K562 (cell line): ENCODE results near the gene KMT5B. TPM values are rescaled to one million over a fixed set of nuclear protein-coding genes. Genes with fewer than 3 reads are reported as not detected.

Source experiments
- CAMTA2 ChIP-seq: fragments of 250-450 bp; sonication (Bioruptor Pico); conservative IDR thresholded peaks from 2 replicates; pipeline ENCODE4 v1.5.1; 2022
- CCNT2 ChIP-seq: IDR thresholded peaks from 2 replicates; pipeline ENCODE4 v1.6.1; 2011; ENCODE audit warnings: borderline replicate concordance, low read depth, mild to moderate bottlenecking, moderate library complexity, mixed read lengths, low read length; ENCODE audit not compliant: insufficient read length; ENCODE audit errors: extremely low read depth
- HDAC1 ChIP-seq, 2 experiments: fragments of 450-650 bp; IDR thresholded peaks; 2 replicates each; pipeline ENCODE4 v1.6.1; 2016 to 2017; ENCODE audit warnings: inconsistent platforms in 1 of 2, mild to moderate bottlenecking in 1 of 2, moderate library complexity in 1 of 2
- MTA3 ChIP-seq: fragments of 450-650 bp; formaldehyde crosslinking; IDR thresholded peaks from 2 replicates; pipeline ENCODE4 v1.6.1; 2017; ENCODE audit warnings: mild to moderate bottlenecking, borderline replicate concordance
- POLR2AphosphoS5 ChIP-seq: IDR thresholded peaks from 2 replicates; pipeline ENCODE4 v1.6.1; 2011; ENCODE audit warnings: mild to moderate bottlenecking, low read depth, low read length, moderate library complexity; ENCODE audit not compliant: control insufficient read depth, insufficient read depth
- SMAD3 ChIP-seq: fragments of 450-650 bp; formaldehyde crosslinking; conservative IDR thresholded peaks from 2 replicates; pipeline ENCODE4 v1.4.0; 2020; ENCODE audit warnings: mild to moderate bottlenecking
- SMAD4 ChIP-seq: fragments of 250-450 bp; sonication (Bioruptor Pico); conservative IDR thresholded peaks from 2 replicates; pipeline ENCODE4 v1.8.0; 2021; ENCODE audit warnings: inconsistent platforms, mild to moderate bottlenecking, moderate library complexity
- ZBTB17 ChIP-seq: fragments of 450-650 bp; formaldehyde crosslinking; IDR thresholded peaks from 2 replicates; pipeline ENCODE4 v1.4.0; 2020; ENCODE audit warnings: mild to moderate bottlenecking
- ZNF143 ChIP-seq: sonication (generic); formaldehyde crosslinking; IDR thresholded peaks from 2 replicates; pipeline ENCODE4 v1.9.0; 2022; ENCODE audit warnings: mild to moderate bottlenecking, missing genetic modification reagents
- polyA plus RNA-seq, 8 experiments: library from polyadenylated mRNA; depleted of rRNA in 4 of 8; stranded (reverse) in 5 of 8; unstranded in 3 of 8; fragments of >200 nt; fragmentation: Nextera tagmentation in 2 of 8; fragmentation: Illumina TruSeq in 1 of 8; extraction: Ambion mirVana in 2 of 8; extraction: Trizol in 1 of 8; gene quantifications; 2 replicates each; pipeline versions ENCODE4 v1.2.1 to v1.2.3, GENCODE V29; 2011 to 2014; ENCODE audit warnings: inconsistent platforms in 1 of 8, missing spikeins in 1 of 8
- total RNA-seq, 7 experiments: library from RNA; depleted of rRNA in 6 of 7; stranded (reverse); fragments of >200 nt in 6 of 7; fragmentation: Illumina TruSeq in 2 of 7; extraction: Trizol in 2 of 7; gene quantifications; 2 replicates each; pipeline versions ENCODE4 v1.2.1 to v1.2.3, GENCODE V29; 2011 to 2021; ENCODE audit warnings: low replicate concordance in 1 of 7
- TF ChIP-seq, protein P1 (sequence below): fragments of 450-650 bp; formaldehyde crosslinking; IDR thresholded peaks from 2 replicates; pipeline ENCODE4 v1.4.0; 2020; ENCODE audit warnings: mild to moderate bottlenecking
- TF ChIP-seq, protein P2 (sequence below), 2 experiments: fragments of 450-650 bp in 1 of 2; sonication (generic) in 1 of 2; formaldehyde crosslinking in 1 of 2; IDR thresholded peaks; 2 replicates each; pipeline versions ENCODE4 v1.7.1 to v1.9.0; 2016 to 2022; ENCODE audit warnings: inconsistent platforms in 1 of 2, mild to moderate bottlenecking in 1 of 2, missing genetic modification reagents in 1 of 2
- TF ChIP-seq, protein P3 (sequence below), 3 experiments: fragments of 200-800 bp in 1 of 3; sonication (Bioruptor generic) in 1 of 3; sonication (generic) in 1 of 3; formaldehyde crosslinking in 1 of 3; IDR thresholded peaks; 2 replicates each; pipeline versions ENCODE4 v1.6.1 to v1.8.0; 2016 to 2022; ENCODE audit warnings: mild to moderate bottlenecking in 2 of 3, missing compliant biosample characterization in 2 of 3, missing genetic modification characterization in 2 of 3, missing genetic modification reagents in 1 of 3
- TF ChIP-seq, protein P4 (sequence below): fragments of 250-450 bp; sonication (Bioruptor Pico); IDR thresholded peaks from 2 replicates; pipeline ENCODE4 v1.8.0; 2022; ENCODE audit warnings: inconsistent platforms

The KMT5B gene
- total and polyA plus RNA-seq, 9 of the 15 experiments (the other 6 are each of a cell fraction or from before 2014, with no cell fraction given): 7.3 to 27.3 (median 20.9) TPM

DNA sequence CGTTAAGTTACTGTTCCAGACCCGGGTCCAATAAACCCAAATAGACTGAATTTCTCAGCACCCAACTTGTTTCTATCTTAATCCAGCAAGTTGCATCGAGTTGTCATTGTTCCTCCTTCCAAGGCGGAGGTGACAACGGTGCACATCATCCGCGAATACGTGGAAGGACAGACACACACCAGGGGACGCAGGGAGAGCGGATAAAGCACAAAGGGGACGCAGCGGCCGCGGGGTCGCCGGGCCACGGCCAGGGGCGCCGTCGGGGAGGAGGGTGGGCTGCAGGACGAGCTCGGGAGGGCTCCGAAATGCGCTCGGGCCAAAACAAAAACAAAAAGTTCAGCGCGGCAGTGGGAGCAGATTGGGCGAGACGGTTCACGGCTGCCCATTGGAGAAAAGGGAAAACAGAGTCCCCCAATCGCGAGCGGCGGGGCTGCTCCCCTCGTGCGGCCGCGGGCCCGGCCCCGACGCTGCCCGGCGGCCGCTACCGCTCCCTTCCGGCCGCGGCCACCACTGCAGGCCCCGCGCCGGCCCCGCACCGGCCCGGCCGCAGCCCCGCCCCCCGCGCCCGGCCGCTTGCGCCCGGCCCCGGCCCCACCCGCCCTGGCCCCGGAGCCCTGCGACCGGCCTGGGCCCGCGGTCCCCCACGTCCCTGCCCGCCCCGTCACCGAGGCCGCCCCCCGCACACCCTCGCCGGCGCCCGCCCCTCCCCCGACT, 518 bp downstream of the KMT5B start (continued):
- TF ChIP-seq CAMTA2 (no peak), ZBTB17 (CRISPR knock-in tag) (no peak), MTA3 (no peak), HDAC1 (IDR thresholded peaks at IDR 0.05) (peak in 1 of 2 experiments; percentile 72; a peak in 2 of 4 replicates), CCNT2 (peak; percentile 68), ZNF143 (CRISPR knock-in tag) (no peak), POLR2AphosphoS5 (no peak), SMAD4 (CRISPR knock-in tag) (peak; percentile 16; the same call in 1 of the 2 replicates), SMAD3 (no peak)
- TF ChIP-seq, protein P1, sequence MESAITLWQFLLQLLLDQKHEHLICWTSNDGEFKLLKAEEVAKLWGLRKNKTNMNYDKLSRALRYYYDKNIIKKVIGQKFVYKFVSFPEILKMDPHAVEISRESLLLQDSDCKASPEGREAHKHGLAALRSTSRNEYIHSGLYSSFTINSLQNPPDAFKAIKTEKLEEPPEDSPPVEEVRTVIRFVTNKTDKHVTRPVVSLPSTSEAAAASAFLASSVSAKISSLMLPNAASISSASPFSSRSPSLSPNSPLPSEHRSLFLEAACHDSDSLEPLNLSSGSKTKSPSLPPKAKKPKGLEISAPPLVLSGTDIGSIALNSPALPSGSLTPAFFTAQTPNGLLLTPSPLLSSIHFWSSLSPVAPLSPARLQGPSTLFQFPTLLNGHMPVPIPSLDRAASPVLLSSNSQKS: no peak
- TF ChIP-seq, protein P2, sequence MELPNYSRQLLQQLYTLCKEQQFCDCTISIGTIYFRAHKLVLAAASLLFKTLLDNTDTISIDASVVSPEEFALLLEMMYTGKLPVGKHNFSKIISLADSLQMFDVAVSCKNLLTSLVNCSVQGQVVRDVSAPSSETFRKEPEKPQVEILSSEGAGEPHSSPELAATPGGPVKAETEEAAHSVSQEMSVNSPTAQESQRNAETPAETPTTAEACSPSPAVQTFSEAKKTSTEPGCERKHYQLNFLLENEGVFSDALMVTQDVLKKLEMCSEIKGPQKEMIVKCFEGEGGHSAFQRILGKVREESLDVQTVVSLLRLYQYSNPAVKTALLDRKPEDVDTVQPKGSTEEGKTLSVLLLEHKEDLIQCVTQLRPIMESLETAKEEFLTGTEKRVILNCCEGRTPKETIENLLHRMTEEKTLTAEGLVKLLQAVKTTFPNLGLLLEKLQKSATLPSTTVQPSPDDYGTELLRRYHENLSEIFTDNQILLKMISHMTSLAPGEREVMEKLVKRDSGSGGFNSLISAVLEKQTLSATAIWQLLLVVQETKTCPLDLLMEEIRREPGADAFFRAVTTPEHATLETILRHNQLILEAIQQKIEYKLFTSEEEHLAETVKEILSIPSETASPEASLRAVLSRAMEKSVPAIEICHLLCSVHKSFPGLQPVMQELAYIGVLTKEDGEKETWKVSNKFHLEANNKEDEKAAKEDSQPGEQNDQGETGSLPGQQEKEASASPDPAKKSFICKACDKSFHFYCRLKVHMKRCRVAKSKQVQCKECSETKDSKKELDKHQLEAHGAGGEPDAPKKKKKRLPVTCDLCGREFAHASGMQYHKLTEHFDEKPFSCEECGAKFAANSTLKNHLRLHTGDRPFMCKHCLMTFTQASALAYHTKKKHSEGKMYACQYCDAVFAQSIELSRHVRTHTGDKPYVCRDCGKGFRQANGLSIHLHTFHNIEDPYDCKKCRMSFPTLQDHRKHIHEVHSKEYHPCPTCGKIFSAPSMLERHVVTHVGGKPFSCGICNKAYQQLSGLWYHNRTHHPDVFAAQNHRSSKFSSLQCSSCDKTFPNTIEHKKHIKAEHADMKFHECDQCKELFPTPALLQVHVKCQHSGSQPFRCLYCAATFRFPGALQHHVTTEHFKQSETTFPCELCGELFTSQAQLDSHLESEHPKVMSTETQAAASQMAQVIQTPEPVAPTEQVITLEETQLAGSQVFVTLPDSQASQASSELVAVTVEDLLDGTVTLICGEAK (IDR thresholded peaks at IDR 0.05): peak; percentile 51; the same call in 1 of the 2 replicates
- TF ChIP-seq, protein P2 (CRISPR knock-in tag; IDR thresholded peaks at IDR 0.05): no peak
- TF ChIP-seq, protein P3, sequence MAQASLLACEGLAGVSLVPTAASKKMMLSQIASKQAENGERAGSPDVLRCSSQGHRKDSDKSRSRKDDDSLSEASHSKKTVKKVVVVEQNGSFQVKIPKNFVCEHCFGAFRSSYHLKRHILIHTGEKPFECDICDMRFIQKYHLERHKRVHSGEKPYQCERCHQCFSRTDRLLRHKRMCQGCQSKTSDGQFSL (CRISPR knock-in tag; IDR thresholded peaks at IDR 0.05): 0 out of 2 replicates have a peak, but pooled peaks have one; percentile 37
- TF ChIP-seq, protein P3 (tag; IDR thresholded peaks at IDR 0.05): no peak
- TF ChIP-seq, protein P4, sequence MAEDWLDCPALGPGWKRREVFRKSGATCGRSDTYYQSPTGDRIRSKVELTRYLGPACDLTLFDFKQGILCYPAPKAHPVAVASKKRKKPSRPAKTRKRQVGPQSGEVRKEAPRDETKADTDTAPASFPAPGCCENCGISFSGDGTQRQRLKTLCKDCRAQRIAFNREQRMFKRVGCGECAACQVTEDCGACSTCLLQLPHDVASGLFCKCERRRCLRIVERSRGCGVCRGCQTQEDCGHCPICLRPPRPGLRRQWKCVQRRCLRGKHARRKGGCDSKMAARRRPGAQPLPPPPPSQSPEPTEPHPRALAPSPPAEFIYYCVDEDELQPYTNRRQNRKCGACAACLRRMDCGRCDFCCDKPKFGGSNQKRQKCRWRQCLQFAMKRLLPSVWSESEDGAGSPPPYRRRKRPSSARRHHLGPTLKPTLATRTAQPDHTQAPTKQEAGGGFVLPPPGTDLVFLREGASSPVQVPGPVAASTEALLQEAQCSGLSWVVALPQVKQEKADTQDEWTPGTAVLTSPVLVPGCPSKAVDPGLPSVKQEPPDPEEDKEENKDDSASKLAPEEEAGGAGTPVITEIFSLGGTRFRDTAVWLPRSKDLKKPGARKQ (CRISPR knock-in tag): no peak
